GM10248 (cell line): Measurements from ENCODE around the gene STKLD1.
A peak's percentile ranks its signal among the peaks of the same experiment; 100 is the strongest.

Experiments
- CTCF ChIA-PET: fragments of 300-600 bp; sonication (Branson Sonifier 250); formaldehyde crosslinking; extraction: SDS; loops from one replicate; lab custom pipeline; 2021; ENCODE audit warnings: antibody characterized with exemption; lab: Yijun Ruan, JAX
- POLR2A ChIA-PET: fragments of 350-650 bp; sonication (Branson Sonifier 250); formaldehyde crosslinking; extraction: SDS; loops from one replicate; lab custom pipeline; 2020; ENCODE audit warnings: antibody characterized with exemption; lab: Yijun Ruan, JAX
- DNase-seq: peaks from one replicate; pipeline ENCODE4 v3.0.0; 2012; ENCODE audit errors: extremely low spot score
- CTCF ChIP-seq: IDR thresholded peaks from 2 replicates; pipeline ENCODE4 v1.5.1; 2012; ENCODE audit warnings: mild to moderate bottlenecking, low read depth; ENCODE audit errors: extremely low read depth, missing control alignments, control extremely low read depth

STKLD1 gene

GRCh38 chr9:133427658-133428348, 51.6 kb downstream of the STKLD1 start:
- CTCF ChIA-PET: no interaction called here
- no peak for TF ChIP-seq CTCF
- DNase-seq: no peak
- POLR2A ChIA-PET: no interaction called here

GRCh38 chr9:133428617-133429101, 52.5 kb downstream of the STKLD1 start:
- CTCF ChIA-PET: no interaction called here
- POLR2A ChIA-PET: no interaction called here
- DNase-seq: peak; percentile 74
- peak; percentile 14 for TF ChIP-seq CTCF

GRCh38 chr9:133429214-133429613, 53.0 kb downstream of the STKLD1 start:
- CTCF ChIA-PET: no interaction called here
- no peak for DNase-seq
- no peak for TF ChIP-seq CTCF
- POLR2A ChIA-PET: no interaction called here

GRCh38 chr9:133429641-133430161, 53.5 kb downstream of the STKLD1 start:
- POLR2A ChIA-PET: no interaction called here

GRCh38 chr9:133430244-133430643, 54.1 kb downstream of the STKLD1 start:
- CTCF ChIA-PET: interaction anchor here (1.0 to 1.6 kb wide), 7 partner anchors 10 to 56 kb away, joined by 3 to 4 read pairs (median 3); no protein-coding TSS in a partner anchor
- POLR2A ChIA-PET: no interaction called here
- no peak for DNase-seq
- no peak for TF ChIP-seq CTCF

More at GRCh38 chr9:133429641-133430161, 53.5 kb downstream of the STKLD1 start:
- CTCF ChIA-PET: interaction anchor here (1.0 to 1.6 kb wide), 7 partner anchors 9 to 57 kb away, joined by 3 to 4 read pairs (median 3); no protein-coding TSS in a partner anchor
- DNase-seq: peak; percentile 63
- peak; percentile 48 for TF ChIP-seq CTCF

GRCh38 chr9:133433351-133433843, 57.2 kb downstream of the STKLD1 start:
- ChIA-PET CTCF (interaction anchor here (0.9 to 1.2 kb wide), 2 partner anchors 10 to 21 kb away, joined by 3 read pairs; no protein-coding TSS in a partner anchor), POLR2A (no interaction called here)
- no peak for DNase-seq
- no peak for TF ChIP-seq CTCF
